A549 (cell line): ENCODE results near the gene C8G.

ENCODE experiments used
- CTCF ChIP-seq: fragments of >200 bp; sonication (Bioruptor Twin); formaldehyde crosslinking; IDR thresholded peaks from 3 replicates; pipeline ENCODE4 v1.5.1; 2016
- POLR2A ChIP-seq: IDR thresholded peaks from 2 replicates; pipeline ENCODE4 v1.6.1; 2012; ENCODE audit warnings: mild to moderate bottlenecking, low read length
- RAD21 ChIP-seq, 2 experiments: fragments of >200 bp in 1 of 2; sonication (Bioruptor Twin) in 1 of 2; formaldehyde crosslinking in 1 of 2; IDR thresholded peaks in 1 of 2; conservative IDR thresholded peaks in 1 of 2; 2 replicates in 1 of 2; 3 replicates in 1 of 2; pipeline ENCODE4 v1.6.1; 2012 to 2018; ENCODE audit warnings: inconsistent platforms in 1 of 2
- REST ChIP-seq: fragments of 200-600 bp; sonication (generic); IDR thresholded peaks from 2 replicates; pipeline ENCODE4 v1.6.1; 2016; ENCODE audit warnings: antibody characterized with exemption, mild to moderate bottlenecking, moderate library complexity
- TP53 ChIP-seq: fragments of 250-450 bp; sonication (Bioruptor Pico); IDR thresholded peaks from 2 replicates; pipeline ENCODE4 v1.5.0; 2021; ENCODE audit warnings: mild to moderate bottlenecking, moderate library complexity

GRCh38 chr9:136907011-136907914 lies 37.8 kb upstream of the C8G start:
- no peak for TF ChIP-seq POLR2A
- TF ChIP-seq REST = no peak
- TF ChIP-seq CTCF = no peak
- TF ChIP-seq TP53 (CRISPR knock-in tag) = no peak
- no peak for TF ChIP-seq RAD21 (conservative IDR thresholded peaks at IDR 0.05 in 1 of 2, IDR thresholded peaks at IDR 0.05 in 1 of 2)
